Stimulated activated CD8-positive, alpha-beta memory T cell treated with anti-CD3 and anti-CD28 coated beads, Interleukin-7, amount 100 ng/mL, for 4 hours (primary cell): Measurements from ENCODE around the gene TBX6.

Experiments used
- DNase-seq, 2 donors: peaks; one replicate each; pipeline ENCODE4 v3.0.0-alpha.2; 2020; ENCODE audit warnings: low read depth in 2 of 2

TBX6 gene

DNA sequence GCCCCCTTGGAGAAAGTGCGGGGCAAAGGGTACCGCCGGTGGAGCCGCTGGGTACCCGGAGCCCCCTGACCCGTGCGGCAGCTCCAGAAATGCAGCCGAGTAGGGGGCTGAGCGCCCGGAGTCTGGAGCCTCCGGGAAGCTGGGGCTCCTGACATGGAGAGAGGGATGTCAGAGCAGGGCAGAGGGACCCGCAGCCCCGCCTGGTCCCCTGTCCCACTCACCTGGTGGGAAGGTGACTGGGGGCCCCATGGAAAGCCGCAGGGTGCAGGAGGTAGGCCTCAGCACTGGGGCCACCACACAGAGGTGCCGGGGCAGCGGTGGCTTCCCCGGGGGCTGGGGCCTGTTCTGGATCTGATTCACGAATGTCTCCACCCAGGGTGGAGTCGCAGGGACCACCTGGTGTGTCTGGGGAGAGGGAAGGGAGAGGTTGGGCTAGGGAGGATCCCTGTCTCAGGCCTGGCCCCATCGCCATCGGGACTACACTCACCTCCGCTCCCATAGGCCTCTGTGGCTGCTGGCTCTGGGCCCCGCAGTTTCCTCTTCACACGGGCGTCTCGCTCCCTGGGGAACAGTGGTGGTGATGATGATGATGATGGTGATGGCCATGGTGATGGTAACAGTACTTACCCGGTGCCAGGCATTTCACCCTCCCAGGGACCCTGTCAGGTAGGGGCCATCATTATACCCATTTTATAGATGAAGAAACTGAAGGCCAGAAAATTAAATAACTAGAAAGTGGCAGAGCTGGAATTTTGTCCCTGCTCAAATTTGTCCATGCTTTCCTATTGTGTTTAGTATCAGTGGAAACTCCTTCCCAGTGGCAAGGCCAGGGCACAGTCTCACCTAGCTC lies 5.2 kb downstream of the TBX6 start:
- DNase-seq = no peak

DNA sequence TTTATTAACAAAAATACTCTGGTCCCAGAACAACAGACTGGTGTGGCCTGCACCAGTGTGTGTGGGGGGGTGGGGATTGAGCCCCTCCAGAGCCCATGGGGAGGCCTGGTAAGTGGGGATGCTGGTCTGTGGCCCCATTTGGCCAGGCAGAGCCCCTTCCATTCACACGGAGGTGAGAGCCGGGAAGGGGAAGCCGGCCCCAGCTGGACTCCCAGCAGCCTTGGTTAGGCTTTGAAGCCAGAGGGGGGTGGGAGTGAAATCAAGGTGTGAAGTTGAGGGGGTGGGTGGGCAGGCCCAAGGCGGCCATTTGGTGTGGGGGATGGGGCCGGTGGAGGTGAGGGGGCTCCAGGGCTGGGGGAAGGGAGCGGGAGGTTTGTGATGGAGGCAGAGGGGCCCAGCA lies 5.9 kb downstream of the TBX6 start:
- no peak for DNase-seq

DNA sequence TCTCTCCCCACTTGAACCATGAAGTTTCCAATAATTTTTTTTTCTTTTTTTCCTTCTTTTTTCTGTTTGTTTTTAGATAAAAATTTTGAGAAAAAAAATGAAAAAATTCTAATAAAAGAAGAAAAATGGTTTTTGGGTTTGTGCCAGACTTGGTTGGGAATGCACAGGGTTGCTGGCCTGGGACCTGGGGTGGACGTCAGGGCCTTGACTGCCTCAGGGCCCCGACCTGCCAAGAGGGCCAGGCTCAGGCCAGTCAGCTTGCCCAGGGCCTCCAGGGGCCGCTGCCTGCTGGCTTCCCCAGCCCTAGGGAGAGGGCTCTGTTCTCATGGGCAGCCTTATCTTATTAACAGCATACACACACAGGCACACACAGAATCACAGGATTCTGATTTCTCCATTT lies 6.5 kb downstream of the TBX6 start:
- no peak for DNase-seq

DNA sequence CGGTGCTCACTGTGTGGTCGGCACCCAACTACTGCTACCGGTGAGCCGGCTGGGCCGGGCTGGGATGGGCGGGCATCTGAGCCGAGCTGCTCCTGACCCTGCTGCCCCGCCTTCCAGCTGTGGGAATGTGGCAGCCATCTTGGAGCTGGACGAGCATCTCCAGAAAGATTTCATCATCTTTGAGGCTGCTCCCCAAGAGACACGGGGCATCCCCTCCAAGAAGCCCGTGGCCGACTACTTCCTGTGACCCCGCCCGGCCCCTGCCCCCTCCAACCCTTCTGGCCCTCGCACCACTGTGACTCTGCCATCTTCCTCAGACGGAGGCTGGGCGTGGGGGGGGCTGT lies 6.9 kb downstream of the TBX6 start:
- DNase-seq = no peak

DNA sequence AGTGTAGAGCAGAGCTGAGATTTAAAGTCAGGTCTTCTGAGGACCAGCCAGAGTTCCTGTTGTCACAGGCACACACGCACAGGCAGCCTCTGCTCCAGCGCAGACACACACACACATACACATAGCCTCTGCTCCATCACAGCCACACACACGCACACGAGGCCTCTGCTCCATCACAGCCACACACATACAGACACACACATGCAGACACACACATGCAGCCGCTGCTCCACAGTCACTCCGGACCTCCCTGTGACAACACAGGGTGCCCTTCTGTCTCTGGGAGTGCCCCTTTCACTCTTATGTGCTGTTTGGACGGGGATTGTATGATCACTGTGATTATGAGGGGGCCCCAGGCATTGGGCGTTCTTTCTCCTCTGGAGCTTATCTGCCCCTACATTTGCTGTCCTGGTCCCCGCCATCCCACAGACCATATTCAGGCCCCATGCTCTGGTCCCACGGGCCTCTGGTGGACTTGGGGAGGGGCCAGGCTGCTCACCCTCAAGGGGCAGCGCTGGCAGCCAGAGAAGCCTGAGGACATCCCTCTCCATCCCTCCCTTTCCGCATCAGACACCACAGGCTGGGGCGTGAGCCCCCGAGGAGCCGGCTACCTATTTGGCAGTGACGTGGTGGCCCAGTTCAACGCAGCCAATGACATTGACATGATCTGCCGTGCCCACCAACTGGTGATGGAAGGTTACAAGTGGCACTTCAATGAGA lies 7.5 kb downstream of the TBX6 start:
- DNase-seq = no peak

DNA sequence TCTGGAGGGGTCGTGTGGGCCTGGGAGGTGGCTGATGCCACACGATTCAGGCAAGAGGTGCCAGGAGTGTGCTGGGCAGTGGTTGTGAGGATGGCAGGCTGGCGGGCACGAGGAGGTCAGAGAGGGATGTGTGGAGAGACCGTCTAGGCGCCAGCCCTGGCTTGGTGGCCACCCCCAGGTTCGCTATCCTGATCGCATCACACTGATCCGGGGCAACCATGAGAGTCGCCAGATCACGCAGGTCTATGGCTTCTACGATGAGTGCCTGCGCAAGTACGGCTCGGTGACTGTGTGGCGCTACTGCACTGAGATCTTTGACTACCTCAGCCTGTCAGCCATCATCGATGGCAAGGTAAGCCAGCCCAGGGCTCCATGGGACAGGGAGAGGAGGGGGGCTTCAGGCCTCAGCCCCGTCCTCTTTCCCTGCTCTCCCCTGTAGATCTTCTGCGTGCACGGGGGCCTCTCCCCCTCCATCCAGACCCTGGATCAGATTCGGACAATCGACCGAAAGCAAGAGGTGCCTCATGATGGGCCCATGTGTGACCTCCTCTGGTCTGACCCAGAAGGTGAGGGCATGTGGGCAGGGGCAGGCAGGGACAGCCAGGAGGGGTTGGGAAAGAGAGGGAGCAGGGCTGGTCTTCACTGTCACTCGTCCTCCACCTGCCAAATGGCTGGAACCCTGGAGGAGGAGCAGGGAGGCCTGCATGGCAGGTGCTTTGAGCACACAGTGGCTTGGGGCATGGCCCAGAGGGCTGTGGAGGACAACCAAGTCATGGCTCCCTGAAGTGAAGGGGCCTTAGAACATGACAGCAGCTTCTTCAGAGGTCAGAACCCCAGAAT lies 8.3 kb downstream of the TBX6 start:
- DNase-seq = no peak

DNA sequence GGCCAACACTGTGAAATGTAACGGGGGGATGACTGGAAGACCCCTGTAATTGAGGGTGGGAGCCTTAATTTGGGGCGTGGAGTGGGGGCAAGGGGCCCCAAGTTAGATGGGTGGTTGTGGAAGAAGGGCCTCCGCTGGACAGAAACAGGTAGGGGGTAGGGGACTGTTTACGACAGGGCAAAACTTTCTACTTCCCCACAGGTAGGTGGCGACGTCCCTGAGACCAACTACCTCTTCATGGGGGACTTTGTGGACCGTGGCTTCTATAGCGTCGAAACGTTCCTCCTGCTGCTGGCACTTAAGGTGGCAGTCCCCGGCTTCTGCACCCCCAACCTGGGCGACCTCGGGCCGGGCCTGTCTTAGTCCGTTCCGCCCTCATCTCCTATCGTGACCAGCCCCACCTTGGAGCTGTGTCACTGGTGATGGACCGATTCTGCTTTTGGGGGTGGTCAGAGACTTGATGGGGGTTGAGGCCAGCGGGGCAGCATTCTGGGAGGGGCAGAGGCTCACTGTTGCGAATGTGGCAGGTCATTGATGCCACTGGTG lies 9.1 kb downstream of the TBX6 start:
- DNase-seq = no peak

DNA sequence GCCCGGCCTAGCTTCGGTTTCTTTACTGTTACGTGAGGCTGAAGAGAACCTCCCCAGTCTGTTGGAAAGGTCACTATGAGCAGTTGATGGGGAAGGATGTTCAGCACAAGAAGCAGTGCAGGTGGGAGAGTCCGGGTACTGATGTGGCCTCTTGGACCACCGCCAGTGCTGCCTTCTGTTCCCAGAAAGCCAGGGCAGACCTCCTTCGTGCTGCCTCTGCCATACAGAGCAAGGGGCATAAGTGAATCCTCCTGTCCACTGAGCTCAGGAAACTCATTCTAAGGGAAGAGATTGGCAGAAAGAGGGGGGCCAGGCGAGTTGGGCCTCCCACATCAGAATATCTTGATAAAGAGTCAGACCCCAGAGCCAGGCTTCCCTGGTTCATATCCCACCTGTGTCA lies 12.2 kb downstream of the TBX6 start:
- no peak for DNase-seq

DNA sequence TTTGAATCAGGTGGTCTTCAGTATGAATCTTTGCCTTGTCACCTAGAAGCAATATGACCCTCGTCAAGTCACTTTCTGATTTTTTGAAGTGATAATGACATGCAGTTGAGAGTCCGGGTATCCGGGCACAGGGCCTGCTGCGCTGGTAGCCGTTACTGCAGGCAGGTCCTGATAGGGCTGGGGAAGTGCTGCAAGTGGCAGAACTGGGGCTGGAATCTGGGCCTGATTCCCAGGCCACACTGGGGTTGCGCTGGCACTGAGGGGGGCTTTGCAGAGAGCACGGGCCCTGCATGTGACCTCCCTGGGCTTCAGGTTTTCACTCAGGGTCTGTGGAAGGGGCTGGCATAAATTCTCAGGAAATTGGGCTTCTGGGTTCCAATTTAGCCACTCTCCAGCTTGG lies 13.0 kb downstream of the TBX6 start:
- DNase-seq = no peak

DNA sequence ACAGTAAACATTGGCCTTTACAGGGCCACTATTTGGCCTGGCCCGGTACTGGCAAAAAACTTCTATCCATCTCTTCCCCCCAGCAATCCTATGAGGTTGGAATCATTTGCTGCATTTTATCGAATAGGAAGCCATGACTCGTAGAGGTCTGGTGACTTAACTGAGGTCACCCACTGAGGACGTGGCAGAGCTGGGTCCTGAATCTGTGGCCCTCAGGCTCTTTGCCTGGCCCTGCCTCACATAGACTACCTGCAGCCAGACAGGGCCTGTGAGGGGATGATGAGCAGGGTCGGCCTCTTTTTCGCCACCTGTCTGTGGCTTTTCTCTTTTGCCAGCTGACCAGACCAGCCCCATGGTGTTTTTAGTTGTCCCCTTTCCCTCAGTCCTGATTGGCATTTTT lies 14.1 kb downstream of the TBX6 start:
- no peak for DNase-seq

DNA sequence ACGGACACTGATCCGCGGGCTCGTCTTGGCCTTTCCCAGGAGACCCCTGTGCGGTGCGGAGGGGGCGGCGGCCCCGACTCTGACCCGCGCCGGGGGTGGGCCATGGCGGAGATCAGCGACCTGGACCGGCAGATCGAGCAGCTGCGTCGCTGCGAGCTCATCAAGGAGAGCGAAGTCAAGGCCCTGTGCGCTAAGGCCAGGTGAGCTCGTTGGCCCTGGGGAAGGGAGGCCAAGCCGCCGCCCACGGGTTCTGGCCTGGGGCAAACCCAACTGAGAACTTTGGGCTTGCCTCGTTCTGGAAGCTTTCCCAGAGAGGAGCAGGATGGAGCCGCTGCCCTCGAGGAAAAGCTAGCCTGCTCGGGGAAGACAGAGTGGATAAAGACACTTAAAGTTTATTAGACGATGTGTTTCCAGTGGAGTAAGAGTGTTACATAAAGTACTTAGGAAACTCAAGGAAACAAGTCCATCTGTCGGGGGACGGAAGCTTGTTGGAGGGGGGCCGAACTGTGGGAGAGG lies 15.4 kb downstream of the TBX6 start:
- no peak for DNase-seq

DNA sequence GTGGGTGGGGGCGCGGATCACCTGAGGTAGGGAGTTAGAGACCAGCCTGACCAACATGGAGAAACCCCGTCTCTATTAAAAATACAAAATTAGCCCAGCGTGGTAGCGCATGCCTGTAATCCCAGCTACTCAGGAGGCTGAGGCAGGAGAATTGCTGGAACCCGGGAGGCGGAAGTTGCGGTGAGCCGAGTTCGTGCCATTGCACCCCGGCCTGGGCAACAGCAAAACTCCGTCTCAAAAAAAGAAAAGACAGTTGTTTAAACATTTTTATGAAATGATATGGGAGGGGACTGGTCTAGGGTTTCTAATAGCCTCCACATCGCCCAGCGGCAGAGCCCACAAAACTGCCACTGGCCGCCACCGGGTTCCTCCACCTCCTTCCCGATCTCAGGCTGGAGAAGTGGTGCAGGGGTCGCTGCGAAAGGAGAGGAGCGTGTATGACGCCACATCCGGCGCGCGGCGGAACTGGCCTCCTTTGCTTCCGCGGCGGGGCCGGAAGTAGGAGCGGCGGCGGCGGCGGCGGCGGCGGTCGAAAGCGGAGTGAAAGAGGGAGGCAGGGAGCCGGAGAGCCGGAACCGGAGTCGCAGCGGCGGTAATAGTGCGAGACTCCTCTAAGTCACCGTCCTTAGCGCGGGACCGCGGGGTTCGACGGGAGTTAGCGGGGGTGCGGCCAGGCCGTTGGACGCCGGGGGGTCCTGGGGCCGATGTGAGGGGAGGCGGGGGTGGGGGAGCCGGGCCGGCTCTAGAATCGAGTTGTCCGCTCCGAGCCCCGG lies 16.0 kb downstream of the TBX6 start, which contains the start of gene PPP4C:
Gene PPP4C, plus strand, starts transcription at position 492 of the 773 bp plus-strand sequence. CDS start 384 bp downstream, outside the sequence.
- DNase-seq = peak; percentile 69 to 84

DNA sequence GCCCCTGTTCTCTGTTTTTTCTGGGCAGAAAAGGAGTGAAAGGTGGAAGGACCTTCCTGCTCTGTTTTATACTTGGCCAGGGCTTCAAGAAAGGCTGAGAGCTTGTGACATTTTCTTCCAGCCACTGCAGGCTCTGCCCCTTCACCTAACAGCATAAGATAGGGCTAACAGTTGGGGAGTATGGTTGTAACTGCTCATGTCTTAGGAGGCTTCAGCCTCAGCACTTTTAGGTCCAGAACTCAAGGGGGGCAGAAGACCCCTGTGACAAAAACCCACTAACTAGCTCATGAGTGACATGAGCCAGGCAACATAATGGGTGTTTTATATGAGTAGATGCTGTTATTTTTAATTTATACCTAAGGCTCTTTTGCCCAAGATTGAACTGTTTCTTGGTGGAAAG lies 21.2 kb downstream of the TBX6 start:
- DNase-seq = no peak

DNA sequence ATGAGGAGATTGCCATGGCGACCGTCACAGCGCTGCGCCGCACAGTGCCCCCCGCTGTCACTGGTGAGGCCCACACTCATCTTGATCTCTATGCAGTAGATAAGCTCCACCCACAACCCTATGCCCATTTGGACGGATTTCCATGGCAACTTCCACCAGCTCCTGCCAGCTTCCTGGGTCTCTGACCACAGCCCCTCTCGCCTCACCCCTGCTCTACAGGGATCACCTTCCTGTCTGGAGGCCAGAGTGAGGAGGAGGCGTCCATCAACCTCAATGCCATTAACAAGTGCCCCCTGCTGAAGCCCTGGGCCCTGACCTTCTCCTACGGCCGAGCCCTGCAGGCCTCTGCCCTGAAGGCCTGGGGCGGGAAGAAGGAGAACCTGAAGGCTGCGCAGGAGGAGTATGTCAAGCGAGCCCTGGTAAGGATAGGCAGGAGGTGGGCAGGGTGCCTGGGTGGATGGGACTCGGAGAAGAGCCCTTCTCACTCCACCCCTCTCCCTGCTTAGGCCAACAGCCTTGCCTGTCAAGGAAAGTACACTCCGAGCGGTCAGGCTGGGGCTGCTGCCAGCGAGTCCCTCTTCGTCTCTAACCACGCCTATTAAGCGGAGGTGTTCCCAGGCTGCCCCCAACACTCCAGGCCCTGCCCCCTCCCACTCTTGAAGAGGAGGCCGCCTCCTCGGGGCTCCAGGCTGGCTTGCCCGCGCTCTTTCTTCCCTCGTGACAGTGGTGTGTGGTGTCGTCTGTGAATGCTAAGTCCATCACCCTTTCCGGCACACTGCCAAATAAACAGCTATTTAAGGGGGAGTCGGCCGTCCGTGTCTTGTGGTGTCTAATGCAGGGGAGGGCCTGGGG lies 21.9 kb downstream of the TBX6 start:
- DNase-seq = no peak

DNA sequence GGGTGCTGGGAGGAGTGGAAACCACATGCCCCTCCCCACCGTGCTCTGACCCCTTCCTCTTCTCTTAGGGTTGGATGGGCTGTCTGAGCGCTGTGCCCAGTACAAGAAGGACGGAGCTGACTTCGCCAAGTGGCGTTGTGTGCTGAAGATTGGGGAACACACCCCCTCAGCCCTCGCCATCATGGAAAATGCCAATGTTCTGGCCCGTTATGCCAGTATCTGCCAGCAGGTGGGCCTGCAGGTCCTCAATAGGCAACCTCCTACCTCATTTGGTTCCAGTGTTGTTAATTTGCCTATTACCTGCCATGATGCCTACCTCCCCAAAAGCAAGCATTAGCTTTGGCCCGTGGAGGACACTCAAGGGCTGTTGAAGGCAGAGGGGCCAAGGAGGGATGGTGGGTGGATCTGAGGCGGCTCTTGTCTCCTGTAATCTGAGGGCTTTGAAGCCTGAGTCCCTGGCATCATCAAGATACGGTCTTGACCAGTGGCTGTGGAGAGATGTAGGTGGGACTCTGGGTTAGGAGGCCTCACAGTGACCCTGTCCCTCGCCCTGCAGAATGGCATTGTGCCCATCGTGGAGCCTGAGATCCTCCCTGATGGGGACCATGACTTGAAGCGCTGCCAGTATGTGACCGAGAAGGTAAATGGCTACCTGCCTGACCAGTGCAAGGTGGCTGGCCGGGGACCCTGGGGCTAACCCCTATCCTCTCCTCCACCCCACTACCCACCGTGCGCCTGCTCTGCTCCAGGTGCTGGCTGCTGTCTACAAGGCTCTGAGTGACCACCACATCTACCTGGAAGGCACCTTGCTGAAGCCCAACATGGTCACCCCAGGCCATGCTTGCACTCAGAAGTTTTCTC lies 22.7 kb downstream of the TBX6 start:
- DNase-seq = no peak

DNA sequence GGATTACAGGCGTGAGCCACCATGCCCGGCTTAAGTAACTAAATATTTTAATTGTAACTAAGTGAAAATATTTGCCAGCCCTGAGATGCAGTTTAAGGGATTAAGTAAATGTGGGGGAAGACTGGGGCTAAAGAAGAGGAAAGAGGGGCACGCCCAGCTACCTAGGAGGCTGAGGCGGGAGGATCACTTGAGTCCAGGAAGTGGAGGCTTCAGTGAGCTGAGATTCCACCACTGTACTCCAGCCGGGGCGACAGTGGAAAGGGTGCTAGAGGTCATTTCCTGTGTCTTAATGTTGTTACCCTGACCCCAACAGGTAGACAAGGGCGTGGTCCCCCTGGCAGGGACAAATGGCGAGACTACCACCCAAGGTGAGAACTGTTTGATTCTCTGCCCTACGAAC lies 23.4 kb downstream of the TBX6 start:
- DNase-seq = no peak

DNA sequence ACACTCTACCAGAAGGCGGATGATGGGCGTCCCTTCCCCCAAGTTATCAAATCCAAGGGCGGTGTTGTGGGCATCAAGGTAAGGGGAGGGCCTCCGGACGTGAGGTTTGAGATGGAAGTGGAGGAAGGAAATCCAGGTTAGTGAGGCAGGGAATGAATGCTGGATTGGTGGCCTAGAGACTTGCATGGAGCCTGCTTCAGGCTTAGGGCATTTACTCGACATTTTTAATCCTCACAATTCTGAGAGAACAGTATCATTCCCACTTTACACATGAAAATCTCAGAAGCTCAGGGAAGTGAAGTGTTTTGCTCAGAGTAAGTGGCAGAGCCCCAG lies 24.2 kb downstream of the TBX6 start:
- DNase-seq = no peak

DNA sequence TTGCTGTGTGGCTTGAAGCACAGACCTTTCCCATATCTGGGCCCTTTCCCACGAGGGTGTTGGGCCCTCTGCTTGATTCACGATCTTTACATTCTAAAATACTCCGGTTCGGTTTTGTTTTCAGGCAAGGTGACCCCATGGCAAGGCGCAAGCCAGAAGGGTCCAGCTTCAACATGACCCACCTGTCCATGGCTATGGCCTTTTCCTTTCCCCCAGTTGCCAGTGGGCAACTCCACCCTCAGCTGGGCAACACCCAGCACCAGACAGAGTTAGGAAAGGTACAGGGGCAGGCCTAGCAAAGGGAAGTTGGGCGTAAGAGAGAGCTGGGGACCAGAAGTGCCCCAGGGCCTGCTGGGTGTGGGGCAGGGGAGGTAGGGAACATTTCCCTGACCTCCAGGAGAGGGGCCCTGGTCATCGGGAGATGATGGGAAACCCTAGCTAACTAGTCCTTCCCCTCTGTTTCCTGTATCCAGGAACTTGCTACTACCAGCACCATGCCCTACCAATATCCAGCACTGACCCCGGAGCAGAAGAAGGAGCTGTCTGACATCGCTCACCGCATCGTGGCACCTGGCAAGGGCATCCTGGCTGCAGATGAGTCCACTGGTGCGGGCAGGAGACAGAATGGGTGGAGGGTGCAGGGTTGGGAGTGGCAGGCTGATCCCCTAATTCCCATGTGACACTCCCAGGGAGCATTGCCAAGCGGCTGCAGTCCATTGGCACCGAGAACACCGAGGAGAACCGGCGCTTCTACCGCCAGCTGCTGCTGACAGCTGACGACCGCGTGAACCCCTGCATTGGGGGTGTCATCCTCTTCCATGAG lies 24.8 kb downstream of the TBX6 start:
- no peak for DNase-seq
